ENCODE data around the gene SLC26A4. TPM values are rescaled to one million over a fixed set of nuclear protein-coding genes. Genes with fewer than 3 reads are reported as not detected.
A peak's percentile ranks its signal among the peaks of the same experiment; 100 is the strongest.

Gene SLC26A4
- total RNA-seq, 4 donors from 2014 or later: 0.18 to 0.27 TPM; not detected in 2

GRCh38 chr7:107659666-107660065, 962 bp upstream of the SLC26A4 start:
- H3K4me1 ChIP-seq: peaks cover 0 to 18% (median 3%) of the 10 kb centered on the region in 4 donors
- H3K27me3 ChIP-seq: peaks cover 0 to 21% of the 10 kb centered on the region in 2 donors
- H3K36me3 ChIP-seq: no peaks in the 10 kb centered on the region

GRCh38 chr7:107661081-107661864, 645 bp downstream of the SLC26A4 start:
- TF ChIP-seq POLR2A (IDR thresholded peaks at IDR 0.05) (no peak), CTCF (IDR thresholded peaks at IDR 0.05) (peak in 4 of 6 experiments; percentile 16 to 35 (median 17))
- Histone ChIP-seq H3K27ac (peak overlapping the region in 1 of 4 donors; percentile 8), H3K27me3 (peaks cover 0 to 21% of the 10 kb centered on the region in 2 donors), H3K4me1 (peaks cover 0 to 18% (median 3%) of the 10 kb centered on the region in 4 donors), H3K4me3 (peak overlapping the region; percentile 29 to 57 (median 52)), H3K9me3 (no peaks in the 10 kb centered on the region), H3K36me3 (no peaks in the 10 kb centered on the region)
- DNase-seq: peak; percentile 62 to 74 (median 70)

More at GRCh38 chr7:107659666-107660065, 962 bp upstream of the SLC26A4 start:
- H3K27ac ChIP-seq: no peak overlapping the region
- DNase-seq: no peak
- H3K4me3 ChIP-seq: no peak overlapping the region
- H3K9me3 ChIP-seq: no peaks in the 10 kb centered on the region
- TF ChIP-seq CTCF (IDR thresholded peaks at IDR 0.05): no peak
- TF ChIP-seq POLR2A (IDR thresholded peaks at IDR 0.05): no peak

- Histone ChIP-seq H3K27me3 (peaks cover 0 to 21% of the 10 kb centered on the region in 2 donors), H3K27ac (peak overlapping the region in 1 of 4 donors; percentile 8)
These were observed 1.3 kb downstream of the SLC26A4 start for GRCh38 chr7:107661865-107662379.

GRCh38 chr7:107663196-107663595, 2.6 kb downstream of the SLC26A4 start:
- H3K27me3 ChIP-seq: peaks cover 0 to 21% of the 10 kb centered on the region in 2 donors
- TF ChIP-seq CTCF (IDR thresholded peaks at IDR 0.05) (no peak), POLR2A (IDR thresholded peaks at IDR 0.05) (no peak)

More at GRCh38 chr7:107661865-107662379, 1.3 kb downstream of the SLC26A4 start:
- no peak for TF ChIP-seq CTCF (IDR thresholded peaks at IDR 0.05)
- TF ChIP-seq POLR2A (IDR thresholded peaks at IDR 0.05): no peak
- no peak for DNase-seq
- Histone ChIP-seq H3K4me1 (peaks cover 0 to 18% (median 3%) of the 10 kb centered on the region in 4 donors), H3K9me3 (no peaks in the 10 kb centered on the region), H3K36me3 (no peaks in the 10 kb centered on the region), H3K4me3 (peak overlapping the region; percentile 29 to 57 (median 52))

GRCh38 chr7:107666790-107667189, 6.2 kb downstream of the SLC26A4 start:
- Histone ChIP-seq H3K9me3 (no peaks in the 10 kb centered on the region), H3K4me1 (peaks cover 0 to 3% (median 1%) of the 10 kb centered on the region in 4 donors), H3K27me3 (peaks cover 0 to 2% of the 10 kb centered on the region in 2 donors), H3K4me3 (no peak overlapping the region), H3K27ac (no peak overlapping the region), H3K36me3 (no peaks in the 10 kb centered on the region)
- DNase-seq: no peak
- TF ChIP-seq CTCF (IDR thresholded peaks at IDR 0.05) (no peak), POLR2A (IDR thresholded peaks at IDR 0.05) (no peak)

More at GRCh38 chr7:107663196-107663595, 2.6 kb downstream of the SLC26A4 start:
- H3K4me3 ChIP-seq: no peak overlapping the region
- no peak overlapping the region for H3K27ac ChIP-seq
- H3K36me3 ChIP-seq: no peaks in the 10 kb centered on the region
- H3K4me1 ChIP-seq: peaks cover 0 to 18% (median 3%) of the 10 kb centered on the region in 4 donors
- H3K9me3 ChIP-seq: no peaks in the 10 kb centered on the region
- no peak for DNase-seq
